Measurements from ENCODE around the gene ARSG.

- TF ChIP-seq TFAM (CRISPR knock-in tag; conservative IDR thresholded peaks at IDR 0.05), result no peak
- no peak for TF ChIP-seq CEBPB (tag; IDR thresholded peaks at IDR 0.05)
- no peak for TF ChIP-seq ZNF175 (CRISPR knock-in tag; IDR thresholded peaks at IDR 0.05; ENCODE audit: low read depth)
- TF ChIP-seq ZNF79 (CRISPR knock-in tag; IDR thresholded peaks at IDR 0.05; ENCODE audit: low read depth), result no peak
- no peak for TF ChIP-seq TAF1 (IDR thresholded peaks at IDR 0.05; ENCODE audit: control insufficient read depth, extremely low read depth, insufficient read depth, low read length, severe bottlenecking)
- TF ChIP-seq NBN (IDR thresholded peaks at IDR 0.05; ENCODE audit: low read depth), result no peak
- TF ChIP-seq CHD1 (IDR thresholded peaks at IDR 0.05; ENCODE audit: low read length), result no peak
- TF ChIP-seq TEAD2 (tag; IDR thresholded peaks at IDR 0.05), result no peak
- no peak for TF ChIP-seq PRPF4 (IDR thresholded peaks at IDR 0.05; ENCODE audit: insufficient read depth, low read depth, low read length, poor library complexity, severe bottlenecking)
- TF ChIP-seq RNF219 (CRISPR knock-in tag; IDR thresholded peaks at IDR 0.05), result no peak
- TF ChIP-seq BCLAF1 (IDR thresholded peaks at IDR 0.05; ENCODE audit: borderline replicate concordance in 1 of 2, control insufficient read depth in 1 of 2, low read depth in 2 of 2, low read length in 1 of 2), result no peak
Measured at GRCh38 chr17:68301438-68301959, 10.2 kb downstream of the ARSG start.
